Nephron (organoid): ENCODE measurements around the gene ZNF599.

Experiments used
- H3K27ac Mint-ChIP-seq, 3 experiments: 2 replicates each; pipeline ENCODE4 v1.8.0; 2020; ENCODE audit warnings: mixed read lengths in 3 of 3, mild to moderate bottlenecking in 2 of 3, moderate library complexity in 1 of 3
- H3K27me3 Mint-ChIP-seq: 2 replicates; pipeline ENCODE4 v1.8.0; 2021; ENCODE audit warnings: low read depth, mild to moderate bottlenecking, moderate library complexity, mixed read lengths
- H3K36me3 Mint-ChIP-seq: 2 replicates; pipeline ENCODE4 v1.8.0; 2020; ENCODE audit warnings: low read depth, mixed read lengths
- H3K4me1 Mint-ChIP-seq: 2 replicates; pipeline ENCODE4 v1.8.0; 2020; ENCODE audit warnings: mixed read lengths
- H3K4me3 Mint-ChIP-seq, 3 experiments: 2 replicates each; pipeline ENCODE4 v1.8.0; 2020; ENCODE audit warnings: mild to moderate bottlenecking in 3 of 3, mixed read lengths in 3 of 3, moderate library complexity in 2 of 3
- H3K9me3 Mint-ChIP-seq: 2 replicates; pipeline ENCODE4 v1.8.0; 2020; ENCODE audit warnings: mixed read lengths
- CTCF ChIP-seq, 3 experiments: fragments of 200-600 bp; sonication (generic); IDR thresholded peaks; one replicate each; pipeline ENCODE4 v1.5.0; 2021; ENCODE audit warnings: antibody characterized with exemption in 3 of 3; ENCODE audit not compliant: unreplicated experiment in 3 of 3

ZNF599 gene

DNA sequence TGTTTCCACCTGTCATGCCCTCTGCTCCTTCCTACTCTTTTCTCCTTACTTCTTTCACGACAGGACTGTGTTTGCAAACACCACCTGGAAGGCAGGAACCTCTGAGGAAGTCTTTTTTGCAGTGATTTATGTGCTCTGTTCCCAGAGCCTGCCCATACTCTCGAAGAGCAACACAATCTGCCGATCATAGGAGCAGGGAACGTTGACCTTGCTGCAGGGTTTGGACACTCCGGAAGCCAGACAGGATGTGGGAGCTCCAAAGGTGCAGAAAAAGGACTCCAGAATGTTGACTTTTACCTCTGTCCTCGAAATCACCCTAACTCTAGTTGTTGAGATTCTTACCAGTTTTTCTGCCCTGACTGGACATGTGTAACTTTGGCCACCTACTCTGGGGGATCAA lies 47.6 kb downstream of the ZNF599 start:
- Mint-ChIP-seq H3K4me3 (no peak overlapping the region), H3K9me3 (no peaks in the 10 kb centered on the region), H3K27ac (no peak overlapping the region), H3K27me3 (peaks cover 21% of the 10 kb centered on the region), H3K36me3 (no peaks in the 10 kb centered on the region), H3K4me1 (no peaks in the 10 kb centered on the region)
- TF ChIP-seq CTCF (IDR thresholded peaks at IDR 0.05; ENCODE audit: unreplicated experiment in 3 of 3), result no peak

DNA sequence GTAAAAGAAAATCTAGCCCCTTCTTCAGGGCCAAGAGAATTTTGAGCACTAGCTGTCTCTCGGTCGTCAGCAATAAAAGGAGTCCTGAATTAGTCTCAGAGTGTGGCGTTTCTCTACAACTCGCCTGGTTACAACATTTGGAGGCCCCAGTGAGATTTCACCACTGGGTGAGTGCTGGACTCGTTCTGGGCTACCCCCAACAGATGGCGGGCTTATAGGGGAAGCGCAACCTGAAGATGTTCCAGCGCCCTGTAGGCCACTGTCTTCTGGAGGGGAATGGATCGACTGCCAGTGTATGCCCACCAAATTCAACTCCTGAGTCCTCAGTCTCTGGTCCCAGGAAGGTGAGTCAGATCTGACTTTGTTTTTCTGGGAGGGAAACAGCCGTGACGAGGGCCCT lies 50.7 kb downstream of the ZNF599 start:
- Mint-ChIP-seq H3K4me1 (no peaks in the 10 kb centered on the region), H3K4me3 (no peak overlapping the region), H3K36me3 (no peaks in the 10 kb centered on the region), H3K27ac (no peak overlapping the region), H3K27me3 (peaks cover 21% of the 10 kb centered on the region), H3K9me3 (peaks cover 13% of the 10 kb centered on the region)
- no peak for TF ChIP-seq CTCF (IDR thresholded peaks at IDR 0.05; ENCODE audit: unreplicated experiment in 3 of 3)

- Mint-ChIP-seq H3K36me3 (peaks cover 6% of the 10 kb centered on the region), H3K4me1 (no peaks in the 10 kb centered on the region), H3K27me3 (no peaks in the 10 kb centered on the region), H3K27ac (no peak overlapping the region), H3K4me3 (no peak overlapping the region), H3K9me3 (peaks cover 72% of the 10 kb centered on the region)
- no peak for TF ChIP-seq CTCF (IDR thresholded peaks at IDR 0.05; ENCODE audit: unreplicated experiment in 3 of 3)
These were observed 57.7 kb downstream of the ZNF599 start for GRCh38 chr19:34715357-34715756.

DNA sequence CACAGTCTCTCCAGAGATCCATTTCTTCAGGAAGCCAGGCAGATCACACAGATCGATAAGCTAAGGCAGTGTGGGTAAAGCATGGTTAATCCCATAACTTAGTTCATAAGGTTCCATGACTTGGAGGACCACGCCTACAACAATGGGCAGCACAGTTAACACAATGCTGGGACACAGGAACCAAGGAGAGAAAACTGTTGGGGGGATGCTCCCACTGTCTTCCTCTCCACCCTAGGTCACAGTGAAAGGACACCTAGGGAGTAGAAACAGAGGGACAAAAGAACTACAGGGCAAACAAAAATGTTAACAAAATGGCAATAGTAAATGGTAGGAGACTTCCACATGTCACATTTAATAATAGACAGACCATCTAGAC lies 59.8 kb downstream of the ZNF599 start:
- Mint-ChIP-seq H3K27me3 (no peaks in the 10 kb centered on the region), H3K27ac (no peak overlapping the region), H3K9me3 (peaks cover 75% of the 10 kb centered on the region), H3K4me3 (no peak overlapping the region), H3K36me3 (peaks cover 6% of the 10 kb centered on the region), H3K4me1 (no peaks in the 10 kb centered on the region)
- TF ChIP-seq CTCF (IDR thresholded peaks at IDR 0.05; ENCODE audit: unreplicated experiment in 3 of 3), result no peak

- Mint-ChIP-seq H3K27ac (no peak overlapping the region), H3K4me3 (no peak overlapping the region), H3K4me1 (no peaks in the 10 kb centered on the region), H3K36me3 (peaks cover 6% of the 10 kb centered on the region), H3K9me3 (peaks cover 74% of the 10 kb centered on the region), H3K27me3 (no peaks in the 10 kb centered on the region)
- TF ChIP-seq CTCF (IDR thresholded peaks at IDR 0.05; ENCODE audit: unreplicated experiment in 3 of 3), result peak; percentile 22 to 36 (median 33)
These were observed 60.4 kb downstream of the ZNF599 start for GRCh38 chr19:34712395-34713261.

GRCh38 chr19:34711890-34712289 lies 61.1 kb downstream of the ZNF599 start:
- Mint-ChIP-seq H3K36me3 (peaks cover 6% of the 10 kb centered on the region), H3K4me1 (no peaks in the 10 kb centered on the region), H3K27me3 (no peaks in the 10 kb centered on the region), H3K27ac (no peak overlapping the region), H3K9me3 (peaks cover 68% of the 10 kb centered on the region), H3K4me3 (no peak overlapping the region)
- no peak for TF ChIP-seq CTCF (IDR thresholded peaks at IDR 0.05; ENCODE audit: unreplicated experiment in 3 of 3)
